Suprapubic skin (tissue), 4 donors: Measurements from ENCODE around the gene LY6G6D. TPM values are rescaled to one million over a fixed set of nuclear protein-coding genes. Genes with fewer than 3 reads are reported as not detected.
"Not testable (repeated sequence)": the region's sequence is repeated elsewhere in the genome, so short reads cannot be mapped to it uniquely, and the experiment has no call there.

ENCODE experiments used
- DNase-seq, 2 donors: peaks; one replicate each; pipeline ENCODE4 v3.0.0-alpha.2; 2019; ENCODE audit warnings: low spot score in 2 of 2
- H3K27ac ChIP-seq: fragments of 200-600 bp; sonication (generic); one replicate; pipeline ENCODE4 v1.5.1; 2019
- H3K27me3 ChIP-seq: fragments of 200-600 bp; sonication (generic); one replicate; pipeline ENCODE4 v1.5.1; 2019
- H3K36me3 ChIP-seq: fragments of 200-600 bp; sonication (generic); one replicate; pipeline ENCODE4 v1.5.1; 2019
- H3K4me1 ChIP-seq: fragments of 200-600 bp; sonication (generic); one replicate; pipeline ENCODE4 v1.5.1; 2019
- H3K4me3 ChIP-seq: fragments of 200-600 bp; sonication (generic); one replicate; pipeline ENCODE4 v1.5.1; 2019; ENCODE audit warnings: mild to moderate bottlenecking
- H3K9me3 ChIP-seq: fragments of 200-600 bp; sonication (generic); one replicate; pipeline ENCODE4 v1.5.1; 2019
- CTCF ChIP-seq, 2 donors: fragments of 200-600 bp in 1 of 2; fragments of 450-650 bp in 1 of 2; sonication (generic) in 1 of 2; IDR thresholded peaks; one replicate each; pipeline ENCODE4 v1.5.1; 2016 to 2019; ENCODE audit warnings: antibody characterized with exemption in 2 of 2, mild to moderate bottlenecking in 1 of 2, moderate library complexity in 1 of 2
- EP300 ChIP-seq: sonication (generic); formaldehyde crosslinking; IDR thresholded peaks from one replicate; pipeline ENCODE4 v1.6.1; 2017; ENCODE audit warnings: antibody characterized with exemption
- POLR2A ChIP-seq, 2 donors: fragments of 450-650 bp; IDR thresholded peaks; one replicate each; pipeline ENCODE4 v1.6.1; 2017; ENCODE audit warnings: antibody characterized with exemption in 2 of 2, mild to moderate bottlenecking in 2 of 2, moderate library complexity in 2 of 2
- POLR2AphosphoS5 ChIP-seq, 3 donors: sonication (generic); formaldehyde crosslinking; IDR thresholded peaks; one replicate each; pipeline ENCODE4 v1.6.1; 2017; ENCODE audit warnings: antibody characterized with exemption in 3 of 3
- WGBS: methylation state at CpG from one replicate; pipeline ENCODE4 v1.1.5; 2018; 5-methylcytosine and 5-hydroxymethylcytosine counted together
- total RNA-seq, 4 donors: library from RNA; depleted of rRNA; stranded (reverse); fragments of >200 nt; gene quantifications; one replicate each; pipeline ENCODE4 v1.1.0, GENCODE V29; 2016

Gene LY6G6D
- total RNA-seq, 4 donors from 2014 or later: 5.5 to 30.8 TPM; not detected in 2

- under 1% methylated on average over 54 of the region's 54 CpGs for WGBS
- peaks cover 11% of the 10 kb centered on the region for H3K36me3 ChIP-seq
- no peaks in the 10 kb centered on the region for H3K27me3 ChIP-seq
- peak within 1 kb of the TSS; percentile 96 for H3K27ac ChIP-seq
- TF ChIP-seq CTCF (IDR thresholded peaks at IDR 0.05) (no peak), POLR2AphosphoS5 (IDR thresholded peaks at IDR 0.05) (peak in 2 of 3 donors; percentile 91 to 94), EP300 (no peak), POLR2A (IDR thresholded peaks at IDR 0.05) (peak; percentile 88 to 97)
- peak; percentile 99 to 100 for DNase-seq
- H3K4me3 ChIP-seq: peak within 1 kb of the TSS; percentile 69
- H3K9me3 ChIP-seq: no peaks in the 10 kb centered on the region
- peaks cover 20% of the 10 kb centered on the region for H3K4me1 ChIP-seq
Observed at GRCh38 chr6:31702819-31703716, 12.1 kb upstream of the LY6G6D start, which contains the start of gene ABHD16A. Gene ABHD16A, minus strand, starts transcription at chr6:31703324. Its CDS starts 43 bp downstream, at chr6:31703281.

GRCh38 chr6:31705931-31706330 lies 9.2 kb upstream of the LY6G6D start:
- TF ChIP-seq POLR2AphosphoS5 (IDR thresholded peaks at IDR 0.05) (no peak), CTCF (IDR thresholded peaks at IDR 0.05) (no peak), POLR2A (IDR thresholded peaks at IDR 0.05) (no peak), EP300 (no peak)
- Histone ChIP-seq H3K4me1 (peaks cover 23% of the 10 kb centered on the region), H3K36me3 (no peaks in the 10 kb centered on the region), H3K4me3 (no peak overlapping the region), H3K9me3 (no peaks in the 10 kb centered on the region), H3K27me3 (no peaks in the 10 kb centered on the region), H3K27ac (no peak overlapping the region)
- no peak for DNase-seq
- 78% methylated on average over 6 of the region's 6 CpGs for WGBS

GRCh38 chr6:31706599-31706998 lies 8.5 kb upstream of the LY6G6D start, which contains the start of gene LY6G6F:
Gene LY6G6F, plus strand, starts transcription at chr6:31706866. Its CDS starts 41 bp downstream, at chr6:31706907.
- TF ChIP-seq CTCF (IDR thresholded peaks at IDR 0.05): no peak
- TF ChIP-seq EP300: no peak
- TF ChIP-seq POLR2A (IDR thresholded peaks at IDR 0.05): no peak
- TF ChIP-seq POLR2AphosphoS5 (IDR thresholded peaks at IDR 0.05): no peak
- WGBS: 56% methylated on average over 3 of the region's 3 CpGs
- Histone ChIP-seq H3K27ac (no peak within 1 kb of the TSS), H3K4me3 (no peak within 1 kb of the TSS), H3K4me1 (peaks cover 23% of the 10 kb centered on the region), H3K9me3 (no peaks in the 10 kb centered on the region), H3K36me3 (no peaks in the 10 kb centered on the region), H3K27me3 (no peaks in the 10 kb centered on the region)
- DNase-seq: no peak

- no peak for DNase-seq
- Histone ChIP-seq H3K27ac (no peak overlapping the region), H3K27me3 (no peaks in the 10 kb centered on the region), H3K36me3 (no peaks in the 10 kb centered on the region), H3K4me1 (peaks cover 28% of the 10 kb centered on the region), H3K4me3 (no peak overlapping the region), H3K9me3 (no peaks in the 10 kb centered on the region)
- 79% methylated on average over 10 of the region's 10 CpGs for WGBS
- TF ChIP-seq EP300: no peak
- no peak for TF ChIP-seq POLR2A (IDR thresholded peaks at IDR 0.05)
- no peak for TF ChIP-seq CTCF (IDR thresholded peaks at IDR 0.05)
- no peak for TF ChIP-seq POLR2AphosphoS5 (IDR thresholded peaks at IDR 0.05)
Observed at GRCh38 chr6:31707701-31708100, 7.4 kb upstream of the LY6G6D start.

GRCh38 chr6:31708224-31708623 lies 6.9 kb upstream of the LY6G6D start:
- Histone ChIP-seq H3K9me3 (no peaks in the 10 kb centered on the region), H3K4me3 (no peak overlapping the region), H3K27me3 (no peaks in the 10 kb centered on the region), H3K4me1 (peaks cover 33% of the 10 kb centered on the region), H3K27ac (no peak overlapping the region), H3K36me3 (no peaks in the 10 kb centered on the region)
- DNase-seq: no peak
- TF ChIP-seq POLR2AphosphoS5 (IDR thresholded peaks at IDR 0.05): no peak
- no peak for TF ChIP-seq POLR2A (IDR thresholded peaks at IDR 0.05)
- no peak for TF ChIP-seq EP300
- WGBS: 97% methylated on average over 3 of the region's 3 CpGs

GRCh38 chr6:31709157-31709556 lies 6.0 kb upstream of the LY6G6D start:
- H3K36me3 ChIP-seq, H3K9me3 ChIP-seq, DNase-seq, H3K4me3 ChIP-seq, H3K27me3 ChIP-seq, H3K27ac ChIP-seq: not testable (repeated sequence)
- peaks cover 37% of the 10 kb centered on the region for H3K4me1 ChIP-seq
- WGBS: 93% methylated on average over 11 of the region's 11 CpGs
